Nephron progenitor cell (in vitro differentiated cells): ENCODE results near the gene SYT14.
"Not testable (repeated sequence)": the region's sequence is repeated elsewhere in the genome, so short reads cannot be mapped to it uniquely, and the experiment has no call there.

Experiments
- DNase-seq: peaks from one replicate; pipeline ENCODE4 v3.0.0; 2021
- H3K27ac Mint-ChIP-seq: 2 replicates; pipeline ENCODE4 v1.8.0; 2021; ENCODE audit warnings: mild to moderate bottlenecking, moderate library complexity, mixed read lengths
- H3K27me3 Mint-ChIP-seq: 2 replicates; pipeline ENCODE4 v1.8.0; 2021; ENCODE audit warnings: mild to moderate bottlenecking, low read depth, mixed read lengths; ENCODE audit not compliant: poor library complexity
- H3K36me3 Mint-ChIP-seq: 2 replicates; pipeline ENCODE4 v1.8.0; 2021; ENCODE audit warnings: low read depth, mixed read lengths
- H3K4me1 Mint-ChIP-seq: 2 replicates; pipeline ENCODE4 v1.8.0; 2021; ENCODE audit warnings: mixed read lengths
- H3K4me3 Mint-ChIP-seq: 2 replicates; pipeline ENCODE4 v1.8.0; 2021; ENCODE audit warnings: mild to moderate bottlenecking, moderate library complexity, mixed read lengths
- H3K9me3 Mint-ChIP-seq: 2 replicates; pipeline ENCODE4 v1.8.0; 2021; ENCODE audit warnings: mild to moderate bottlenecking, moderate library complexity, mixed read lengths
- TF ChIP-seq, protein P1 (sequence below): fragments of 200-600 bp; sonication (generic); IDR thresholded peaks from 2 replicates; pipeline ENCODE4 v1.5.0; 2021; ENCODE audit warnings: antibody characterized with exemption

The SYT14 gene

DNA sequence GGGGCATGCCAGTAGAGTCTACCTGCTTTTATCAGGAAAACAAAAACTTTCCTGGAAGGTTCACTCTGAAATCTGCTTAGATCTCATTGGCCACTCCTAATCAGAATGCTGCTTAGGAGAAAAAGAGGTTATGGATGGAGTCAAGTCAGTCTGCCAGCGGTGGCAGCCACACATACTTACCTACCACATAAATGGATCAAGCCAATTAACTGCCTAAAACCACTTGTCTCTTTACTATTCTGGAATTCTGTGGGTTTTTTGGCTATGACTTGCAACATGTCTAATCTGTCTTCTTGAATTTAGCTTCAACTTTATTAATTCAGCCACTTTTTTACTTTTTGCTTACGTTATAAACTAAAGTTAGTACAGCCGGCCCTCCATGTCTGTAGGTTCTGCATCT is 154.3 kb downstream of the SYT14 start:
- Mint-ChIP-seq H3K27me3 (no peaks in the 10 kb centered on the region), H3K36me3 (no peaks in the 10 kb centered on the region), H3K4me3 (no peak overlapping the region), H3K27ac (no peak overlapping the region), H3K4me1 (no peaks in the 10 kb centered on the region), H3K9me3 (no peaks in the 10 kb centered on the region)
- DNase-seq: no peak
- TF ChIP-seq, protein P1, sequence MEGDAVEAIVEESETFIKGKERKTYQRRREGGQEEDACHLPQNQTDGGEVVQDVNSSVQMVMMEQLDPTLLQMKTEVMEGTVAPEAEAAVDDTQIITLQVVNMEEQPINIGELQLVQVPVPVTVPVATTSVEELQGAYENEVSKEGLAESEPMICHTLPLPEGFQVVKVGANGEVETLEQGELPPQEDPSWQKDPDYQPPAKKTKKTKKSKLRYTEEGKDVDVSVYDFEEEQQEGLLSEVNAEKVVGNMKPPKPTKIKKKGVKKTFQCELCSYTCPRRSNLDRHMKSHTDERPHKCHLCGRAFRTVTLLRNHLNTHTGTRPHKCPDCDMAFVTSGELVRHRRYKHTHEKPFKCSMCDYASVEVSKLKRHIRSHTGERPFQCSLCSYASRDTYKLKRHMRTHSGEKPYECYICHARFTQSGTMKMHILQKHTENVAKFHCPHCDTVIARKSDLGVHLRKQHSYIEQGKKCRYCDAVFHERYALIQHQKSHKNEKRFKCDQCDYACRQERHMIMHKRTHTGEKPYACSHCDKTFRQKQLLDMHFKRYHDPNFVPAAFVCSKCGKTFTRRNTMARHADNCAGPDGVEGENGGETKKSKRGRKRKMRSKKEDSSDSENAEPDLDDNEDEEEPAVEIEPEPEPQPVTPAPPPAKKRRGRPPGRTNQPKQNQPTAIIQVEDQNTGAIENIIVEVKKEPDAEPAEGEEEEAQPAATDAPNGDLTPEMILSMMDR: no peak

- Mint-ChIP-seq H3K27me3 (no peaks in the 10 kb centered on the region), H3K36me3 (no peaks in the 10 kb centered on the region), H3K4me3 (no peak overlapping the region), H3K27ac (no peak overlapping the region), H3K4me1 (no peaks in the 10 kb centered on the region), H3K9me3 (no peaks in the 10 kb centered on the region)
- no peak for DNase-seq
- TF ChIP-seq, protein P1: no peak
These were observed 155.4 kb downstream of the SYT14 start for GRCh38 chr1:210093461-210093860.

DNA sequence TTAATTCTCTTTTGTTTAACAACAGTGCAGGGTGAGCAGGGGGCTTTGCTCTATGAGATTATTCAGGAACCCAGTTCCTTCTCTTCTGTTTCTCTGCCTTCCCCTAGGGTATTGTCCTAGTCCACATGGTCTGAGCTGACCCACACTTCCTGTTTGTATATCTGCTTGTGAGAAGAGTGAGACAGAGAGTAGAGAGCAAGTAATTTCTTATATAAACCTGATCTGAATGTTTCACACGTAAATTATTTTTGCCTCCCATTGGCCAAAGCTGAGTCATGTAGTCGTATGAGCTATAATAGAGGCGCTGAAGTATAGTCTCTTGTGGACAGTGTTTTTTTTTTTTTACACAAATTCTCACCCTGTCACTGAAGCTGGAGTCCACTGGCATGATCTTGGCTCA is 160.3 kb downstream of the SYT14 start:
- Mint-ChIP-seq H3K27me3 (peaks cover 3% of the 10 kb centered on the region), H3K36me3 (no peaks in the 10 kb centered on the region), H3K27ac (no peak overlapping the region), H3K4me3 (no peak overlapping the region), H3K4me1 (no peaks in the 10 kb centered on the region), H3K9me3 (no peaks in the 10 kb centered on the region)
- TF ChIP-seq, protein P1: no peak
- no peak for DNase-seq

GRCh38 chr1:210099921-210100320 is 161.9 kb downstream of the SYT14 start:
- no peak overlapping the region for H3K27ac Mint-ChIP-seq
- no peaks in the 10 kb centered on the region for H3K9me3 Mint-ChIP-seq
- no peaks in the 10 kb centered on the region for H3K4me1 Mint-ChIP-seq
- no peak for DNase-seq
- TF ChIP-seq, protein P1: no peak
- H3K4me3 Mint-ChIP-seq: no peak overlapping the region
- peaks cover 3% of the 10 kb centered on the region for H3K27me3 Mint-ChIP-seq
- H3K36me3 Mint-ChIP-seq: no peaks in the 10 kb centered on the region

GRCh38 chr1:210104103-210104502 is 166.1 kb downstream of the SYT14 start:
- no peak for DNase-seq
- TF ChIP-seq, protein P1: no peak
- Mint-ChIP-seq H3K4me1 (no peaks in the 10 kb centered on the region), H3K36me3 (no peaks in the 10 kb centered on the region), H3K4me3 (no peak overlapping the region), H3K9me3 (peaks cover 5% of the 10 kb centered on the region), H3K27ac (no peak overlapping the region), H3K27me3 (no peaks in the 10 kb centered on the region)

GRCh38 chr1:210112906-210113305 is 174.9 kb downstream of the SYT14 start:
- not testable (repeated sequence) for H3K9me3 Mint-ChIP-seq, H3K27ac Mint-ChIP-seq, H3K27me3 Mint-ChIP-seq, H3K4me1 Mint-ChIP-seq, H3K4me3 Mint-ChIP-seq, H3K36me3 Mint-ChIP-seq, DNase-seq
